HG03571 (cell line): Measurements from ENCODE around the gene TBC1D9B.
"Not testable (repeated sequence)": the region's sequence is repeated elsewhere in the genome, so short reads cannot be mapped to it uniquely, and the experiment has no call there.

ENCODE experiments used
- ATAC-seq: cut with Tn5 transposase; IDR thresholded peaks from one replicate; pipeline ENCODE4 v1.9.1; 2021; ENCODE audit not compliant: unreplicated experiment

TBC1D9B gene

DNA sequence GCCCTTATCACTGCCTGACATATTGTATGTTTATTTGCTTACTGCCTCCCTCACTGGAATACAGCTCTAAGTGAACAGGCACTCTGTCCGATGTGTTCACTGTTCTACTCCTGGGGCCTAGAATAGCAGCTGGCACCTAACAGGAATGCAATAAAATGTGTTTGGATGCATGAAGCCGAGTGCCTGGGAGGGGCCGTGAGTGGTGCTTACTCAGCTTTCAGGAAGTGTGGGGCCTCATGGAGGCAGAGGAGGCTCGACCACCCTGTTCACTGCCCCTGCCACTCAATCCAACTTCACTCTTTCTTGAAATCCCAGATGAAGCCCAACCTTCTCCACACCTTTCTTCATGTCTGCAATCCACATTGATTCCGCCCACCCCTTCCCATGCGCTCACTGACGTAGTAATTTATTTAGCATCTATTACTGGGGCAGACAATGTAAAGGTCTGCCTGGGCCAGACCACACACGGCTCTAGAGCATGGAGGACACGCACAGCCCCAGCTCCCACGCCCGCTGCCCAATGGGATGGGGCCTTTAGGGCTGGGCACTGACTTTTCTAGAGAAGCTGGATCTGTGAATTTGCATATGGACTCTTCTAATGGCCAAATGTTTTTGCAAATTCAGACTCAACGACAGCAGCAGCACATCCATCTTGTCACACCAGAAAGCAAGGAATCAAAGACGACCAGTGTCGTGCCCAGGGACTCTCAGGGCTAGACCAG, 21.3 kb downstream of the TBC1D9B start:
- no peak for ATAC-seq

DNA sequence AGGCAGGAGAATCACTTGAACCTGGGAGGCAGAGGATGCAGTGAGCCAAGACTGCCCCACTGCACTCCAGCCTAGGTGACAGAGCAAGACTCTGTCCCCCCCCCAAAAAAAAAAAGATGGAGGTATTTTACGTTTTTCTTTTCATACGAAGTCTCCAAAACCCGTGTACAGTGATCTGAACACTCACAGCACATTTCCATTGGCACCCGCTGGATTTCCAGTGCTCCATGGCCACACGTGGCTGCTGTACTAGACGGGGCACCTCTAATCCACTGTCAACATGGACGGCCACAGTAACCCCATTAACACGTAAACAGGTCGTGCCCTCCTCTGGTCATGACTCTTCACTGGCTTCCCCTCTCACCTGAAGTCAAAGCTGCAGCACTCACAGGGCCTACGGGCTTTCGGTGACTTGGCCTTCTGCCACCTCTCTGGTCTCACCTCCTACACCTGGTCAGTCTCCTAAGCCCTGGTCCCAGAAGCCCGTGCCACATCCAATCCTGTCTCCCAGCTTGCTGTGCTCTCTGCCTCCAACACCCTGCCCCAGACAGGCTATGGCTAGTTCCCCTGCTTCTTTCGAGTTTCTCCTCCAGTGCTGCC, 22.1 kb downstream of the TBC1D9B start:
- ATAC-seq: no peak

DNA sequence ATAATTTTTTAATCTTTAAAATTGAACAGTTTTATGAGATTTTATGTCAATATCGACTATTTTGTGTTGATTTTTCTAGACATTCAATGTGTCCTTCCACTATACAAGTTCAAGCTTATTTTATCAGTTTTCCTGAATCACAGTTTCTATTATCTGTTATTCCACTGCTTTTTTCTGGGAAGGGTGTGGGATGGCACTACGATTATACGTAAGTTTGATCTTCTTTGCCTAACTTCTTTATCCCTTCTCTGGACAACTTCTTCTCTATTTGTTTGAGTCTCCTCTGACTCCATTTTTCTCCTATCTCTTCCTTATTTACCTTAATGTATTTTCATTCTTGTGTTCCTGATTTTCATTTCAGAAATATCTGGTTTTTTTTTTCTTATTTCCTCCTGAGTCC, 24.5 kb downstream of the TBC1D9B start:
- no peak for ATAC-seq

DNA sequence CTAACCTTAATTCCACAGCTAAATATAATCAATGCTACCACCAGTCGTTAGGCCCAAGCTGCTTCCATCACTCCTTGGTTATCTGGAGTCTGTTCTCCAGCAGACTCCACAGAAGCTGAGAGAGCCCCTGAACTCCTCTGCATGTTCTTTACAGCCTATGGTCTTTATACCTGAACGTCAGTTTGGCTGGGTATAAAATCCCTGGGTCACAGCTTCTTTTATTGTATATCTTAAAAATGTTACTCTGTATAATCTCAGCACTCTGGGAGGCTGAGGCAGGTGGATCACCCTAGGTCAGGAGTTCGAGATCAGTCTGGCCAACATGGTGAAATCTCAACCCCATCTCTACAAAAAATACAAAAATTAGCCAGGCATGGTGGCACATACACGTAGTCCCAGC, 25.4 kb downstream of the TBC1D9B start:
- ATAC-seq: no peak

DNA sequence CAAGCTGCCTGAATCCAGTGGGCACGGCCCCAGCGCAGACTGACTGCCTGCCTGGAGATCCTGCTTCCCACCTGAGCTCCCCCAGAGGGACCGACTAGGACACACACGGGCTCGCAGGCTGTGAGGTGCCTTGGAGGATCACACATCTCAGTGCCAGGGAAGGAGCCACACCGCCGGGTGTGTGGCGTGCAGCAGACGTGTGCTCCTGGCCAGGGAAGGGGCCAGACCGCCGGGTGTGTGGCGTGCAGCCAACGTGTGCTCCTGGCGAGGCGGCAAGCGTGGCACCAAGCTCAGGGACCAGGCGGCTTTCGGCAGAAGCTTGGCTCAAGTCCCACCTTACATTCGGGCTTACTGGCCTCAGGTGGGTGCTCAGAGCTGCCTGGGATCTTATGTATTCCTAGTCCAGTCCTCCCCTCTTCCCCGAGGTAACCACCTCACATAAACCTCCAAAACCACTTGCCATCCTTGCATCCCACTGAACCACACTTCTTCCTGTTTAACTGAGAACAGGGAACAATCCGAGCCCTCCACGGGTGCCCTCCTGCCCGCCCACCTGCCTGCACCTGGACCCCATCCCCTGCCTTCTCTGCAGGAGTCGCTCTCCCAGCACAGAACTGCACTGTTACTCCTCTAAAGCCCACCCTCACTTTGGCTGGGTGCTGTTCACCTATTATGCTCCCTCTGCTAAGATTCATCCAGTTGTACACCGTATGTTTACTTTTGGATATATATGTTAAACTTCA, 26.7 kb downstream of the TBC1D9B start:
- no peak for ATAC-seq

DNA sequence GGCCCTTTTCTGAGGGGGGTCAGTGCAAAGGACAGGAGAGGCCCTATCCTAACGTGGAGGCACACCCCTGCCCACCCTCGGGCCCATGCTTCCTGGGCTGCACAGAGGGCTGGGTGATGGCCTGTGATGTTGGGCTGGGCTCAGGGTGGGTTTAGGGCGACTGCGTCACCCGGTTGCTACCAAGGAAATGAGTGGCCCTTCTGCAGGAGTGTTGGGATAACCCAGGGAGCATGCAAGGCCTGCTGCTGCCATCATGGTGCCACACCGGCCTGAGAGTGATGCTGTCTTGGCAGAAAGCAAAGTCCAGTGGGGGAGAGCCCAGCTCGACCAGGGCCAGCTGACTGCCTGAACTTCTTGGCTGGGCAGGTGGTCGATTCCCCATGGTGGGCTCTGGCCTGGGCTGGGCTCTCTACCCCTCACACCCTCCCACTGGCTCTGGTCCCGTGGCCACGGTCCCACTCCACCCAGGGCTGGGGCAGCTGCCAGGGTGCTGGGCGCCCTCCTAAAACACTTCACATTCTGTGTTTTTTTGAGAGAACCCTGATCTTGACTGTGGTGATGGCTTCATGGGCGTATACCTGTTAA, 27.5 kb downstream of the TBC1D9B start:
- no peak for ATAC-seq

DNA sequence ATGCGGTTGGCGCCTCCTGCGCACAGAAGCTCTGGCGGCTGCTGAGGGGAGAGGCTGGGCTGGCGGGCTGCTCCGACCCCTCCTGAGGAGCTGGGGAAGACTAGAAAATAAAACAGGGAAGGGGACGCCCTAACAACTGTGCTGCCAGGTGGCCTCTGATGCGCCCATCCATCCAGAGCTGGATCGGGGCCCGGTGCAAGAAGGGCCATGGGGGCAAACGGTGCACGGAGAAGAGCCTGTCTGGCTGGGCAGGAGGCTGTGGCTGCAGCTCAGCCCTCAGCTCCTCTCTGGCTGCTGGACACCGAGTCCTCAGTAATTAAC, 28.0 kb downstream of the TBC1D9B start:
- no peak for ATAC-seq

DNA sequence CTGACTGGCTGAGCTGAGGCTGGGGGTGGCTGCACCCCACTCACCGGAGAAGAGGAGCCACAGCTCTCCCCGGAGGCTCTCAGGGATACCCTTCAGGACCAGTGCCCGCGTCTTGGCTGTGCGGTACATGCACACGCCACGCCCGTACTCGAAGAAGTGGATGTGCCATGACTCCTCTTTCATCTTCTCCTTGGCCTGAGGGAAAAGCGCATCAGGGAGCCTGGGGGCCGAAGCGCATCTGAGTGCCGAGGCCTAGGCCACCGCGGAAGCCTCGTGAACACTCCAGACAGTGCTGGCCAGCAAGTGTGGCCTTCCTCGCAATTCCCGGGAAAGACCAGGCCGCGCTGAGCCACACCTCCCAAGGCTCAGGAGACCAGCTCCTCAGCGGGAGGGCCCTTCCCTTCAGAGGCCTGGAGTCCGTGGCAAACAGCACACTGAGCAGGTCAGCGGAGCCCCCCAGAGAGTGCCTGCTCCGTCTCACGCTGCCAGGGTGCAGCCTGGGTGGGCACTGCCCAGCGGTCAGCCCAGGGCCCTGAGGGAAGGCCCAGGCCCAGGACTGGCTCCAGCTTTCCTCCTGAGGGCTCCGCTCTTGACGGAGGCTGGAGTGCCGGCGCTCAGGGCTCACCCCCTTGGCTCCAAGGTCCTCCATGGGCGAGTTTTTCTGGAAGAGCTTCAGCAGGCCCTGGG, 28.6 kb downstream of the TBC1D9B start:
- ATAC-seq: no peak

DNA sequence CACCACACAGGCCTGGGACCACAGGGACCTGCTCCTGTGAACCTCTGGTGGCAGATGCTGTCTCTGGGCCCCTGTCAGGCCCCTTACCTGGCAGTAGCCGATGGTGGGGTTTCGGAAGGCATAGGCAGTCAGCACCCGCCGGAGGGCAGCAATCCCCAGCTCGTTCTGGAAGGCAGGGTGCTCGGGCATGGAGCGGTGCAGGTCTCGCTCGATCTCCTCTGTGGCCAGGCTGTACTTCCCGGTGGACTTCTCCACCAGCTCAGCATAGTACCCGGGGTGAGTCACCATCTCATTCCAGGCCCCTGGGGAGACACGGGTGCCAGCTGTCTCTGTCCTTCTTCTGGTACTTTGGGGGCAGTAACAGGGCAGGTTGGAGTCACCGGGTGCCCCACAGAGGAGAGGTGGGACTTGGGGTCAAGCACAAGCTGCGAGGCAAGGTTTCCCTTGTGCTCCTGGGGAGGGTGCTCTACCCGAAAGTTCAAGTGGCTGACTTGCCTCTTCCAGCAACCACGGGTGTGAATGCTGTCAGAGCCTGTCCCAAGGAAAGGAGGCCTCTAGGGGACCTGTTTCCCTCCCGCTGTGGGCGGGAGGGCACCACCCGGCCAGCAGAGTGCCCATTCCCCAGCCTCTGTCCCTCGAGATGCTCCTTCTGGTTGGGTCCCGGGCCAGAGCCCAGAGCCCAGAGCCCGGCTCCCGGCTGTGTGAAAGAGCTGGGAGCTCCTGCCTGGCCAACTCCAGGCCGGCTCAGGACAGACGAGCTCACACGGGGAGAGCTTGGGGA, 29.3 kb downstream of the TBC1D9B start:
- no peak for ATAC-seq

DNA sequence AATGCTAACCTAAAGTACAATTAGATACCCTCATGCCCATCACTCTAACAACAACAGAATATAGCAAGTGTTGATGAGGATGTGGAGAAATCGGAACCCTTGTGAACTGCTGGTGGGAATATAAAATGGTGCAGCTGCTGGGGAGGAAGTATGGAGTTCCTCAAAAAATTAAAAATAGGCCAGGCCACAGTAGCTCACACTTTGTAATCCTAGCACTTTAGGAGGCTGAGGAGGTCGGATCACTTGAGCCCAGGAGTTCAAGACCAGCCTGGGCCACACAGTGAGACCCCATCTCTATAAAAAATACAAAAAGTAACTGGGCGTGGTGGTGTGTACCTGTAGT, 31.1 kb downstream of the TBC1D9B start:
- ATAC-seq: no peak

DNA sequence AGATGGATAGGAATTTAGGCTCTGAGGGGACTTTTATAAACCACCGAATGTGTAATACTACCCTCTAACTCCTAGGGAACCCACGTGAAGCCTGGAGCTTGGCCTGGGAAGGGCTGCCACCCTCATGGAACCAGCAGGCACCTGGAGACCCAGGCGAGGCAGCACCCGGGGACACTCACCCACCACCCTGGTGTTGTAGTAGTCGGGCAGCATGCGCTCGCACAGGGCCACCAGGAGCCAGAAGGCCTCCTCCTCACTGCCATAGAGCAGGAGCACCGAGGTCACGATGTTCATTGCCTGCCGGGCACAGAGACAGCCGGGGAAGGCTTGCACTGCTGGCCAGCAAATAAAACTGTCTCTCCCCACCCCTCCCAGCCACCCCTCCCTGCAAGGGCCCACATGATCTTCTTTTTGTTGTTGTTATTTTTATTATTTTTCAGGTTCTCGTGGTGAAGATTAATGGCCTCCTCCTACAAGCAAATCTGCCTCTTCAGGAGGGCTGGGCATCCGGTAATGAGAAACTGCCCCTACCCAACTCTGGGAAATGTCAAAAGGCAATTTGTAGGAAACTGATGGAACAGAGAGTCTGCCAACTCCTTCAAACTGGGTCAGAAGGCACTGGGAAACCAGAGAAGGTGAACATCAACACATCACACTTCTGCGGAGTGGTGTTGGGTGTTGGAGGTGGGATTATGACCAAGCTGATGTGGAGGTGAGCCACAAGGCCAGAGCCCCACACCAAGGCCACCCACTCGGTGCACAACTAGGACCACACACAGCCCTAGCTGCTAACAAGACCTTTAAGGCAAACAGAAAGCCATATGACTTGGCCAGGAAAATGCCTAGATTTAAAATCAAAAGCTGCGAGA, 31.7 kb downstream of the TBC1D9B start:
- ATAC-seq: no peak

DNA sequence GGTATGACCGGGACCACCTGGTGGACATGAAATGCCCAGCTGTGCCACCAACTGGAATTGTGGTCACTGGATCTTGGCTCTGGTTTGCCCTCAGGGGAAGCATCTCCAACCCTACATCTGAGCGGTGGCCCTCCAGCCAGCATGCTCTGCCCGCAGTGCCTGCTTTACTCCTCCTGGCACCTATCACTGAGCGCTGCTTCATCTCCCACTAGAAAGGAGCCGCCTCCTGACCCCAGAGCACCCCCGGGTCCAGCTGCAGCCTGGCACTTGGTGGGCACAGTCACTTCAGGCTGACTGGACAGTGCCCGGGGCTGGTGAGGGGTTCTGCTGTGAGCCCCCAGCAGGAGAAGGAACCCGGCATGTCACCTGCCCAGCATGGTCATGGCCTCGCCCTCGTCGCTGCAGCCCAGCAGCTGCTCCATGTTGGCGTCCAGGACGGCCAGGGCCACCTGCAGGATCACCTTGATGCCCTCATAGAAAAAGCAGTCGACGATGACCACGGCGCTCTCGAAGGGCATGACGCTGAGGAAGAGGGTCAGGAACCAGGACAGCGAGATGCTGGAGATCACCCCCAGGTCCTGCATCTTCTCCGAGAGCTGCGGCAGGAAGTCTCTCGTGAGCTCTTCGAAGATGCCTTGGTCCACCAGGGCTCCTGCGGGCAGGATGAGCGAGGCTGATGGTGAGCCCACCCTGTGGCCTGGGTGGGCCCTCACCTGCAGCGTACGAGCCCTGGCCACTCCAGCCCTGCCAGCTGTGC, 33.0 kb downstream of the TBC1D9B start:
- no peak for ATAC-seq

DNA sequence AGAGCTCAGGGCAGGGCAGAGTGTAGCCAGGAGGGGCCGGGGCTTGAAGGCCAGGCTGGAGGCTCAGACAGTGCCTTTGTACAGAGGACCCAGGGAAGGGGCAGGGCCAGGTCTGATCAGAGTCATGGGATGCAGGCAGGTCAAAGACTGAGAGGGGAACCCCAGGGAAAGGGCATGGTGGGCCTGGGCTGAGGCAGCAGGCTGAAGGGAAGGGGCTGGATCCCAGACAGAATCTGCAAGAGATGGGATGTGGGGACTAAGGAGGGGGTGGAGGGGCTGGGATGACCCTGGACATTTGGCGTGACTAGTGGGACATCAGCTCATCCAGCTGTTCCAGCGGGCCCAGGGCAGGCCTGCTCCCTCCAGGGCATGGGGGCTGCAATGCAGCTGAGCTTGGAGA, 33.6 kb downstream of the TBC1D9B start:
- ATAC-seq: no peak

DNA sequence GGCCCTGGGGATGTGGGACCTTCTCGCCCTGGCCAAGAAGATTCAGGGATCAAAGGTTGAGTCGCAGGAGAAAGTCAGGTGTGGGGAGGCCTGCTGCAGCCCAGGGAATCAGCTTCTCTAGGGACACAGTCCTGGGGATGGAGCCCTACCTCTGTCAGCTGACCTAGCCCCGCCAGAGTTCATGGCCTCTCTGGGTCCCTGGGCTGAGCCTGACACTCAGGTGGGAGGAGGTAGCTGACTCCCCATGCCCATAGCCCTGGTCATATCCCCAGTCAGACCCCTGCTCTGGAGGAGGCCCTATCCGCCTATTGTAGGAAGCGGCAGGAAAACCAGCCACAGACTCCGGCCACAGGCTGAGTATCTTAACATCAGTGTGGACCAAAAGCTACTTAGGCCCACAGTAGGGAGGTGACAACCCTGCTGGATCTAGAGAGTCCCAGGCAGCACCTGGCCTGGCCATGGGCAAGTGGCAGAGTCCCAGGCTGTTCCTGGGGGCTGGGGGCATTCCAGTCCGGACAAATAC, 34.0 kb downstream of the TBC1D9B start:
- ATAC-seq: no peak

DNA sequence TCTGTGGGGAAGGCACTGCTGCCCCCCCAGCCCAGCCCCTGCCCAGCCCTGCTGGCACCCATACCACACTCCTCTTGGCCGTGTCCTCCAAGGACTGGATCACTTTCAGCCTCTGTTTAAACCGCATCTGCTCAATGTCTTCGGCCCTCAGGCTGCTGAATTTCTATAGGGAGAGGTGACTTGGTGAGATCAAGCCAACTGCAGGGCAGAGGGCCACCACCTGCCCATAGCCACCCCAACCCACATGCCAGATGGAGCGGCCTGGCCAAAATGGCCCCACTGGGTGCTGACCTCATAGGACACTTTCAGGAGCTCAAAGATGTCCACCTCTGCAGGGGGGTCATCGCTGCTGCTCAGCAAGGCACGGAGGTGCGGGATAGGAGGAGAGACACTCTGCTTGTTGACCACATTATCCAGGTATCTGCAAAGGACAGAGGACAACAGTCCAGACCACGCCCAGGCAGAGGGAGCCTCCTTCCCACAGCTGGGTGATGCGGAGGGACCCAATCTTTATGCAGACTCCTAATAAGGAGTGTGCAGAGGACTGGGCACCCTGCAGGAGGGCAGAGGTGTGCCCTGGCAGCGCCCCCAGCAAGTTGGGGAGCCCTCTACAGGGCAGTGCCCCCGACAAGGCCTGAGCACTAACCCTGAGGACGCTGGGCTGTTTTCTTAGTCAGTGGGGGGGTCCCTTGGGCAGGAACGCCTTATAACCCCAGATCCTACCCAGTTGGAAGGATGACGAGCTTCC, 34.7 kb downstream of the TBC1D9B start:
- no peak for ATAC-seq

DNA sequence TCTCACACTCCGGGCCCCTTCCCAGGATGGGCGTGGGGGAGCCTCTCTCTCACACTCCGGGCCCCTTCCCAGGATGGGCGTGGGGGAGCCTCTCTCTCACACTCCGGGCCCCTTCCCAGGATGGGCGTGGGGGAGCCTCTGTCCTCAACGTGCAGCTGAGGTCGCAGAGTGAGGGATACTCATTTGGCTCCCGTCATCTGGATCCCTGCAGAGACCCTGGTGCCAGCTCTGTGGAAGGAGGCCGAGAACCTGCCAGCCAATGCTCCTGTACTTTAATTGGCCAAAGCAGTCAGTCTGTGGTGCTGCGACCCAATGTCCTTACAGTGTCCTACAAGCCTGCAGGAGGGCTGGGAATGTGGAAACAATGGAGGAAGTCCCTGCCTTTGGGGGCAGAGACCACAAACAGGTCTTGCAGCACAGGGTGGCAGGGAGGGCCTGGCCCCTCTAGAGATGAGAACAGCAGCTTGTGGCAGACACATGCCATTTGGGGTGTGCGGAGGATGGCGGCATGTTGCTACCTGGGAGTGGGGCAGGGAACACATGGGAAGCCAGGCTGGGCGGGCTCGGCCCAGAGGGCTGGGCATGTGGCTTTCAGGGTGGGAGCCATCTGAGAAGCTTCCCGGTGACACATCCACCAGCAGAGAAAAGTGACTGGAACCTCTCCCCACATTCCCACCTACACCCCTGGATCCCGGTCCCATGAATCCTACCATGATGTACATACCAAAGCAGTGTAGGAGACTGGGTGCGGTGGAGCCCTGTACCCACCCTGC, 35.5 kb downstream of the TBC1D9B start:
- no peak for ATAC-seq

DNA sequence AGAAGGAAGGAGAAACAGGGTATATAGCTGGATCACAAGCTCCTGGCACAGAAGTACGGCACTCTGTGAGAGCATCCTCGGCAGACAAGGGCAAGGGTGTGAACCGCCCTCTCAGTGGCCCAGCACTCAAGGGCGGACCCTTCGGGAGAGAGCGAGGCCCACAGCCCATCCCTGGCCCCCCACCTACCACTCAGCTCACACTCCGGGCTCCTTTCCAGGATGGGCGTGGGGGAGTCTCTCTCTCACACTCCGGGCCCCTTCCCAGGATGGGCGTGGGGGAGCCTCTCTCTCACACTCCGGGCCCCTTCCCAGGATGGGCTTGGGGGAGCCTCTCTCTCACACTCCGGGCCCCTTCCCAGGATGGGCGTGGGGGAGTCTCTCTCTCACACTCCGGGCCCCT, 36.2 kb downstream of the TBC1D9B start:
- ATAC-seq: not testable (repeated sequence)
